Measurements from ENCODE around the gene CCT5.

DNA sequence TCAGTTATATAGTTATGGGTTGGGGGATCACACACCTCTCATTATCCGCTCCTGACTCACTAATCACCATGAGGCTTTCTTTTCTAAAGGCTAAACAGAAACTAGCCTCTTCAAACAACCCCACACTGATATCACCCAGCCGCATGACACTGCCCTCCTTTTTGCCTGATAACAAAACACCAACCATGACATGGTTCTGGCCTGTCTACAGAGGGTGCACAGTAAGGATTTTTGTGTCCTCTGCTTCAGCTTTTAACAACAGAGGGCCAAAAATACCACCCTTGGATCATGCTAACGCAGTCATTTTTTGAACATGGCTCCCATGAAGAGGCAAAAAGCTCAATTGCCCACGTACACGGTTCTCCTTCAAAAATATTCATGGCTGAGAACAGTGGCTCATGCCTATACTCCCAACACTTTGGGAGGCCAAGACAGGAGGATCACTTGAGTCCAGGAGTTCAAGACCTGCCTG lies 53.7 kb downstream of the CCT5 start:
- TF ChIP-seq EP300 (IDR thresholded peaks at IDR 0.05) (no peak), CTCF (IDR thresholded peaks at IDR 0.05) (no peak), POLR2AphosphoS5 (IDR thresholded peaks at IDR 0.05) (peak in 2 of 3 donors; percentile 64 to 73)
